ENCODE data around the gene CDH13.

Gene CDH13

DNA sequence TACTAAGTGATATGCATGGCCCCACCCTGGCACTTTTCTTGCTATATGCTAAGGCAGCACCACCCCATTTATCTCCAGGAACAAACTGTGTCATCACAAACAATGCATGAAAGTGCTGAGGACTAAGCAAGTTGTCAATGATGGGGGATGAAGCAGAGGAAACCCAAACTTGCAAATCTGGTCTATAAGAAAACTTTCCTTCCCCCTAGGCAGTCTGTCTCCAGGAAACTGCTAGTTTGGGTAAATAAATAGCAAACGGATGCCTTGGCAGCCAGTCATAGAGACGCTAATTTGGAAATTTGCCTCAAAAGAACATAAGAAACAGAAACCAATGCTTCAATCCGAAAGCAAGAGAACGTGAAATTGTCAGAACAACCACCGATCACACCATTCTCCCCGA is 1175.4 kb downstream of the CDH13 start:
- no peak for DNase-seq

DNA sequence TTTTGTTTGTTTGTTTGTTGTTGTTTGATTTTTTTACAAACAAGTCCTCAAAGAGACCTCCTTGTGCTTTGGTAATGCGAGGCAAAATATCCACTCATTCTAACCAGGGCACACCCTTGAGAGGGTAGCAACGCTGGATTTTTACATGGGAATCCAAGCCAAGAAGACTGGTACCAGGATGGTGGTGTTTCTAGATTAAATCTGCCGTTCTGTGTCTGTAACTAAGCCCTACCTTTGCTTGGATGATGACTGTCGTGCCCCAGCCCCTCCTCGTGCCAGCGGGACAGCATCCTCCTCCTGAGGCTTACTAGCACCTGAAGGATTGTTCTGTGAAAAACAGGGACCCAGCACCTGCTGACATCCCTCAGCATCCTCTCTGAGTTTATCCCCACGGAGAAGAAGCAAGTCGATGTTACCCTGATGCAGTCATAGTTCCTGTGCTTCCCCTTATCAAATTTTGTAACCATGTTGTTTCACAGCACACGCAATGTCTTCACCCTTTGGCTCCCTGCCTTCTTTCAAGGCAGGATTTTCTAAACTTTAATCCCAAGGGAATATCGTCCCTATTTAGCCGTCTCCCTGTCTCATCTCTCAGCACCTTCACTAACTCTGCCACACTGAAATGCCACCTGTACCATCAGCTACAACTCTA is 1175.9 kb downstream of the CDH13 start:
- no peak for DNase-seq

- DNase-seq = no peak
Observed at GRCh38 chr16:83803811-83804210, 1177.0 kb downstream of the CDH13 start.

DNA sequence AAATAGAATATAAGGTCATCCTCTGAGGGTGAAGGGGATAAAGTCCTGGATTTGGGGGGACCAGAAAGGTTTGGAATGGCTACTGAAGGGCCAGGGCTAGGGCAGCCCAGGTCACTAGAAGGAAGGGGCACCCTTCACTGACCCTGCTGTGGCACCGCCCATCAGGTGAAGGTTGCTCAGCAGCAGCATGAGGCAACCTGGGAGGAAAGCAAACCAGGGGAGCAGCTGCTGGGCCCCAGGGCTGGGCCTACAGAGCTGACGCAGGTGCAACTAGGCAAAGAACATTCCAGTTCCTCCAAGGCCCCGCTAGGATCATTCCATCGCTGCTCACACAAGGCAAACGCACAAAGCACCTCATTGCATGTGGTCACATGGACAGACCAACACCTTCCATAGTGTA is 1177.6 kb downstream of the CDH13 start:
- DNase-seq = no peak

DNA sequence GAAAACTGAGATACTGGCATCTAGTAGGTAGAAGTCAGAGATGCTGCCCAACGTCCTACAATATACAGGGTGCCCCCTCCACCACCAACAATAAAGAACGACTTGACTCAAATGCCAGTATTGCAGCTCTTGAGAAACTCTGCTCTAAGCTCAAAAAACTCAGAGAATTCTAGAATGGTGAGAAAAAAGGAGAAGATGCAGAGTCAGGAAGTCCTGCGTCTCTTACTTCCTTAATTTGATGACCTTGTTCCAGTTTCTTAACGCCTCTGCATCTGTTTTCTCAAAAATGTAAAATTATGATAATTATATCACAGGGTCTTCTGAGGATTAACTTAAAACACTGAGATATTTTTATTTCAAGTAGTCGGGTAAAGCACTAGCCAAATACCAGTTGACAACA is 1179.3 kb downstream of the CDH13 start:
- no peak for DNase-seq

- no peak for DNase-seq
Observed at GRCh38 chr16:83806731-83807130, 1180.0 kb downstream of the CDH13 start.

GRCh38 chr16:83807327-83807709 is 1180.5 kb downstream of the CDH13 start:
- DNase-seq = no peak

DNA sequence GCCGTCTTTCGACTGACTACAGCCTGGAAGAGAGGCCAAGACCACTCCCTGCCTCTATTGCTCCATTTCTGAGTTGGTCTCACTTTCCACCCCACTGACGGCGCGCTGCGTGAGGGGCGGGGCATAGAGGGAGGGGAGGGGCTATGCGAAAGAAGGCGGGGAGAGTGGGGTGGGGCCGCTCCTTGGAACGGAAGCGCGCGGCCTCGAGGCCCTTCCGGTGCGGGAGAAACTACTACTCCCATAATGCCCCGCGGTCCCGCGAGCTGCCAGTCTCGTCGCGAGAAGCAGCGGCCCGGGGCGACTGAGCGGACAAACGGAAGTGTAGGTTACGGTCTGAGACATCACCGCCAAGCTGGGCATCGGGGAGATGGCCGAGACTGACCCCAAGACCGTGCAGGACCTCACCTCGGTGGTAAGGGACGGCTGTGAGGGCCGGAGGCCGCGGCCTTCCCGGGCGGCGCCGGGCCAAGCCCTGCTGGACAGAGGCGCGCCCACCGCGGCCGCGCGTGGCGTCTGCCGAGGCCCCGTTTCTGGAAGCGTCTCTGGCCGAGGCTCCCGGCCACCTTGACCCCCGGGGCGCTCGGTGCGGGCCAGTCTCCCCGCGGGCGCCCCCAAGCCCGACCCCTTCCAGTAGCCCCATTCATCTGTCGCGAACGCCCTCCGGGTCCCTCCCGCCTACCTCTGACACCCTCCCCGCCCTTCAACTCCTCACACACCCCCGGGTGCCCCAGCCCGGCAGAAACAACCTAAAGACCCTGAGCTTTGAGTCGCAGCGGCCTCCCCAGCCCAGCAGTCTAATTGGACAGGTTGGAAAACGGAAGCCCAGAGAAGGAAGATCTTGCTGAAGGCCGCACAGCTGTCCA is 1181.2 kb downstream of the CDH13 start, which contains the start of gene HSBP1:
TSS of gene HSBP1 (plus strand) at position 269 of the 863 bp plus-strand sequence. CDS start at position 368, 99 bp downstream.
- DNase-seq = peak; percentile 94 to 95

DNA sequence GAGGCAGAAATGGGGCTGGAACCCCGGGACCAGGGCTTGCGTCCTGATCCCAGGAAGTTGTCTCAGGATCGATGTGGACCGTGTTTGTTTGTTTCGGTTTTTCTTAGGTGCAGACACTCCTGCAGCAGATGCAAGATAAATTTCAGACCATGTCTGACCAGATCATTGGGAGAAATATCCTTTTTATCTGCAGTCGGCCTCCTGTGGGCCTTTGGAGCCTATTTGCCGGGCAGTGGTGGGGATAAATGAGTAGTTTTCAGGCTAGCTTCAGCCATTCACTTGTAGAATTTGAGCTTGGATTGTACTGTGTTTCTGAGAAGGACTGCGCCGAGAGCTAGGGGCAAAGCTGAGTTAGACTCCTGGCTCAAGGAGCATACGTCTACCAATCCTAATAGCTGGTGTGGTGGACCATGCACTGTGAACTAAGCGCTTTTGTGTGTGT is 1181.8 kb downstream of the CDH13 start:
- no peak for DNase-seq

GRCh38 chr16:83809092-83809491 is 1182.3 kb downstream of the CDH13 start:
- no peak for DNase-seq

GRCh38 chr16:83810901-83811300 is 1184.1 kb downstream of the CDH13 start:
- DNase-seq = no peak

DNA sequence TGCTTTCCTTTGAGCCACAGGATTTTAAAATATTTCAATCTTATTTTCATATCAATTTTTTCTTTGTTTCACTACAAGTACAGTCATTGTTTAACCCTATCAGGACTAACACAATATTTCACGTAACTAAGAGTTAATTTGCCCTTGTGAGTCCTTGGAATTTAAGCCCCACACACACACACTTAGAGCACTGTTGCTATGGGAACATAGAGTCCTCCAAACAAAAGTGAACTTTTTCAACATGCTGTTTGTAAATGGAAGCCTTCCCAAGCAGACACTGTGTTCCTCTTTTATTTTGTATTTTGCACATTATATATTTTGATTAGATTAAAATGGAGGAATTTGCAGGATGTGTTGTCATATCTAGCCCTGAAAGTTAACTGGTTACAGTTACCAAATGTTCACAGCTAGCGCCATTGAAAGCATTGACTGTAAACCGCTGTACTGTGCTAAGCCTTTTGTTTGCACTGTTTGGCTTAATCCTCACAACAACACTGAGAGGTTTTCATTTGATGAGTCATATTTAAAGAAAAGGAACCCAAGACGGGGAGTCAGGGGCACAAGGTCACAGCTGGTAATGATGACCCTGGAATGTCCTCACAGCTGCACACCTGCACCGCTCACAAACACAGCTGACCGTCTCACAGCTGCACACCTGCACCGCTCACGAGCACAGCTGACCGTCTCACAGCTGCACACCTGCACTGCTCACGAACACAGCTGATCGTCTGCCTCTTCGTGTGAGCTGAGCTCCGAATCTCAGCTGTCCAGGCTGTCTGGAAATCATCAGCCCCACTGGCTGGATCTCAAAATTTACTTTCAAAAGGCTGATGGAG is 1187.3 kb downstream of the CDH13 start:
- no peak for DNase-seq

DNA sequence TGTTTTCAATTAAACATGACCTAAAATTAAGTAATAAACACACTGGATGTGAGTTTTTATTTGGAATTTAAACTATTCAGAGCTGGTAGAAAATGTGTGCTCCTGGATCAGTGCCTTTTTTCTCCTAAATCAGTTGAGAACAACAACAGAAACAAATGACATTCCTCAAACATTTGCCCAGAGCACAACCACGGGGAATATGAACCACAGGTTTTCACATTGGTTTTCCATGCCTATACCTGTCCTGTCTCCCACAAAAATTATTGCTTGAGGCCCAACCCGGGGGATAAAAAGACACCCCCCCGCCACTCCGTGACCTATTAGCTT is 1187.9 kb downstream of the CDH13 start:
- no peak for DNase-seq

- no peak for DNase-seq
Observed at GRCh38 chr16:83817022-83817421, 1190.3 kb downstream of the CDH13 start.

DNA sequence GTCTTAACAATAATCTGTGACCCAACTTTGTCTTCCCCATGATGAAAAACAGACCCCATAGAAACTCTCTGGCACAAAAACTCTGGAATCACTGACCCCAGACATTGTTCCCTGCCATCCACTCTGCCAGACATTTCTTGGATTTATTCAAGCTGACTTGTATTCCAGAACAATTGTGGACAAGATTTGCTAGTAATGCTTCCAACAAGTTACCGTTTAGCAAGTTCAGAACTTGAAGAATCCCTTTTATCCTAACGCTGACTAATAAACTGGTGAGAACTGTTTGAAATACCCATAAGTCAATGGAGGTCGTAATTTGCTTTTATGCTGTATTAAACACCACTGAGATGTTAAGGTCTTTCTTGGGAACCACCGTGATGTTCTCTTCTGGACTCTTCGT is 1191.5 kb downstream of the CDH13 start:
- DNase-seq = no peak

GRCh38 chr16:83819361-83819760 is 1192.6 kb downstream of the CDH13 start:
- no peak for DNase-seq

- peak; percentile 85 to 87 for DNase-seq
Observed at GRCh38 chr16:83826146-83826913, 1199.6 kb downstream of the CDH13 start.

GRCh38 chr16:83830091-83830768 is 1203.5 kb downstream of the CDH13 start:
- no peak for DNase-seq

DNA sequence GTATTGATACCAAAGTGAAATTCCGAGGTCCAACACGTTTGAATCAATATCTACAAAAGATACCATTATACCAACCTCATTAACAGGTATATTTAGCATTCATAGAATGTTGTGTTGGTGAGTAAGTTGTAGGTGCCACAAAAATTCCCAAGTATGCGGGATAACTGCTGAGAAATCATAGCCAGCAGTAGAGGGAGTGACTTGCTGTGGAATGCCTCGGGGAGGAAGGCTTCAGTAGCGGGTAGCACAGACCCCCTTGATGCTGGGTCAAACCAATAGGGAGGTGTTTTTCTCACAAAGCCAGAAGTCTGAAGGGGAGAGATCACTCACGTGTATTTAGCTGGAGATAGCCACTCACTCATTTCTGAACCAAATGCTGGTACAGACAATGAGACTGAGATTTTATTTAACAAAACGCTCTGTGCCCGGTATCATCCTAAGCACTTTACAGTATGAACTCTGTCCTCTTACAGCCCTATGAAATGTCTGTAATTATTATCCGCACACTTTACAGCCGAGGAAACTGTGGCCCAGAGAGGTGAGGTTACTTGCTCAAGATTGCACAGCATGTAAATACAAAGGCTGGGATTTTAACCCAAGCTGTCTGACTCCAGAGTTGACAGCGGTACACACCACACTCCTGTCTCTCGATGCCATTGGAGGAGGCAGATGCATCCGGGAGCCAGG is 1204.1 kb downstream of the CDH13 start:
- DNase-seq = no peak

DNA sequence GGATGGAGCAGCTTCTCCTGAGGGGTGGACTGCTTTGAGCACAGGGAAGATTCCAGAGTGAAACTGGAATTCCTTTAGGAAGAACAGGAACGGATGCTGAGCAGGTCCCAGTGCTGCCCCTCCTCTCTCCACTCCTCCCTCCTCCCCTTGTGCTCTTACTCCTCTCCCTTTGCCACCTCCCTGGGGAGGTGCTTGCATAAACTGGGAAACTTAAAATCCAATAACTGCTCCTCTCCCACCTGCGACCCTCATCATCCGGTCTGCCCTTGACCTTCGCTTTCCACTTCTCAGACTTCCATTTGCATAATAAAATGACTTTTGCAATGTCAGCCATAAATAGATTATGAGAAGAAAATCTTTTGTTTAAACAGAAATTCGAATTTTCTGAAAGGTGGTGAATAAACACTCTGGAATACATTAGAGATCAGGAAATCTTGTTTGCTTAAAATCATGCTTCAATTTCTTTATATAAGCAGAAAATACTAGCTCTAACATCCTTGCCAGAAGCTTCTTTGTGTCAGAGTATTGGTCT is 1204.8 kb downstream of the CDH13 start:
- no peak for DNase-seq

- no peak for DNase-seq
Observed at GRCh38 chr16:83833921-83834320, 1207.2 kb downstream of the CDH13 start.

All from stimulated activated CD4-positive, alpha-beta T cell treated with anti-CD3 and anti-CD28 coated beads, Interleukin-2, amount 100 ng/mL, for 24 hours (primary cell).